HG03066 (cell line): ENCODE measurements around the gene CNNM4.

Experiments used
- ATAC-seq: cut with Tn5 transposase; IDR thresholded peaks from one replicate; pipeline ENCODE4 v1.9.1; 2021; ENCODE audit warnings: low read depth; ENCODE audit not compliant: unreplicated experiment

The CNNM4 gene

DNA sequence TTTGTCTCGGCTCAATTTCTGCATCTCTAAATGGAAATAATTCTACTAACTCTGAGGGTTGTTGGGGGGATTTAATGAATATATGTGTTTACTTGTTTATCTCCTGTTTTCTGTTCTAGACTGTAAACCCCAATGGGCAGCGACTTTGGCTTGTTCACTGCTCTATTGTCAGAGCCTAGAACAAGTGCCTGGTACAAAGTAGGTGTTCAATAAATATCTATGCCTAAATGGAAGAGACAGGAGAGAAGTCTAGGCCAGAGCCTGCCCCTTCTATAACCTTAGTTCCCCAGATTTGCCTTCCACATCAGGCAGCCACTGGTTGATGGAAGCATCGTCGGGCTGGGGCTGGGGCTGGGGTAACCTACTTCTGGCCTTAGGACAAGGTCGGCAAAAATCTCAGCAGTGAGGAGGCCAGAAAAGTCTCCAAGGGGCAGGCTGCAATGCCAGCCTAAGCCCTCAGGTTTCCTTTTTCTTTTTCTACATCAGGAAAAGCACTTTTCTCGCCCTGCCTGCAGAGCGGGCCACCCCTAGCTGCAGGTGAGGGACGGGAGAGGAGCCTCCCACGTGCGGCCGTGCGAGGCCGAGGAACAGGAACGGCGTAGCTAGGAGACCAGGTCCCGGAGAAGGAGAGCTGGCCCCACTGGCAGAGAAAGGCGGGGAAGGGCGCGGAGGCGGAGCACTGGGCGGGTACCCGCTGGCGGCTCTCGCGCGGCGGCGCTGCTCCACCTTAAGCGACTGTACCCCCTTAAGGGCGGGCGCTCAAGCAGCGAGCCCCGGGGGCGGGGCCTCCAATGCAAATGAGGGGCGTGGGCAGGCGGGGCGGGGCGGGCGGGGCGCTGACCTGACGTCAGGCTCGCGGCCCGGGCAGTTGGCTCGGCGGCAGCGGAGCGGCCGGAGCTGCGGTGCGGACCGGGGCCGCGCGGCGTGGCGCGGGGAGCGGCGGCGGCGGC, at the start of gene CNNM4:
TSS of gene CNNM4 (plus strand) at position 867 of the 950 bp plus-strand sequence. CDS start 98 bp downstream, outside the sequence.
- peak; percentile 68 for ATAC-seq

- ATAC-seq: no peak
These were observed 49.7 kb upstream of the CNNM4 start for GRCh38 chr2:96710985-96711384.

- ATAC-seq: no peak
These were observed 45.0 kb upstream of the CNNM4 start for GRCh38 chr2:96715658-96716057.

DNA sequence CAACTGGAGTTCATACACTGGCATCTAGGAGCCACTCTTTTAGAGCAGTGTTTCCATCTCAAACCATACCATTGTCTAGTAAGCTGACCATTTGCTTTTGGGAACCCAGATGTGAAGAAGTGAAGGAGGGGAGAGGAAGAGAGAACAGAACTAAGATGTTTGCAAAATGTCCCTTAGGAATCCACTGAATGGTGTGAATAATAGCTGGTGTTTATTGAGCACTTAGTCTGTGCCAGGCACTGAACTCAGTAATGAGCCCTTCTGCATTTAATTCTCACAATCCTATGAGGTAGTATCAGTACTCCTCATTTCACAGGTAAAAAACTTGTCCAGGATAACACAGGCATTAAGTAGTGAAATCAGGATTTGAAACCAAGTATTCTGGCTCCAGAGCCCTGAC, 44.3 kb upstream of the CNNM4 start:
- ATAC-seq: no peak

DNA sequence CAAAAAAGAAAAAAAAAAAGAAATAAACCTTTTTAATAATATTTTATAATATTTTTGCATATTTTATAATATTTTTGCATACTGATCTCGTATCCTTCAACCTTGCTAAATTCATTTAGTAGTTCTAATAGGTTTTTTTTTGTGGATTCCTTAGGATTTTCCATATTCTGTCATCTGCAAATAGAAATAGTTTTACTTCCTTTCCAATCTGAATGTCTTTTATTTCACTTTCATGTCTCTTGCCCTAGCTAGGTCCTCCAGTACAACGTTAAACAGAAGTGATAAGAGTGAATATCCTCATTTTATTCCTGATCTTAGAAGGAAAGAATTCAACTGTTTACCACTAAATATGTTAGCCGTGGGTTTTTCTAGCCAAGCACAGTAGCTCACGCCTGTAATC, 34.6 kb upstream of the CNNM4 start:
- ATAC-seq: no peak

- no peak for ATAC-seq
These were observed 33.3 kb upstream of the CNNM4 start for GRCh38 chr2:96727431-96727830.

DNA sequence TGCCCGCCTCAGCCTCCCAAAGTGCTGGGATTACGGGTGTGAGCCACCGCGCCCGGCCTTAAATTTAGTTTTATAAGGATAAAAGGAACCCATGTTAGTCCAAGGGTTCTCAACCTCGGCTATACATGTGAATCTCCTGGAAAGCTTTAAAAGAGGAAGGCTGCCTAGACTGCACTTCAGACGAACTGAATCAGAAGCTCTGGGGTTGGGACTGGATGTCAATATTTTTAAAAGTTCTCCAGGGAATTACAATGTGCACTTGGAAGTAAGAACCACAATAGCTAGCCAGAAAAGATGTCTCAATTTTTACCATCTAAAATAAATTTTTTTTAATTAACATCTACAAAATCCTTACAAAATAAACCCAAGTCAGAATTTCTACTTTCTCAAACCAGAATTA, 31.0 kb upstream of the CNNM4 start:
- no peak for ATAC-seq

GRCh38 chr2:96730212-96730611, 30.5 kb upstream of the CNNM4 start:
- ATAC-seq: no peak

- ATAC-seq: no peak
These were observed 26.8 kb upstream of the CNNM4 start for GRCh38 chr2:96733931-96734330.

DNA sequence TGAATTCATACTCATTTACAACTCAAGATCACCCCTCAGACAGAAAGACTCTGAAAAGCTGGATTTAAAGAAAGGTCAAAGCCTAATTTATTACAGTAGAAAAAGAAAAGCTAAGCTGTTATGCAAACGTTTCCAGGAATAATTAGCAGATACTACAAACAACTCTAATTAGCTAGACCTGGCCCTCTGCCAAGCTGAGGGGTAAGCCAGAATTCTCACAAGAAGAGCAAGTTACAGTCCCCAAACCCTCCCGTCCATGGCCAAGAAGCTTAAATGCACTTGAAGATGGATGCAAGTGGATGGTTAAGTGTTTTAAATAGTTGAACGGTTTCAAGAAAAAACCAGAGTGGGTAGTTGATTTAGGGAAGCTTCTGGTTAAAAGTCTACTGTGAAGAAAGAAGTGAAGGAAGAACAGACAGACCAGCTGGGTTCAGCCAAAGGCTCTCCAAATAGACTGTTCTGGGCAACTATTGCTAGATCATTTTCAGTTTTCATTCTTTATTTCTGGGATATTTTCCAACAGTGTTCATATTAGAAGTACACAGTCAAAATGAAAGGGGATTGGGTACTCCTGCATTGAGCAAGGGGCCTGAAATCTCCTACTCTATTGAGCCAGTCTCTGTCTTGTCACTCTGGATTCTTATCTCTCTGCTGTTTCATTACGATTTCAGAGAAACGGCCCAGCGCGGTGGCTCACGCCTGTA, 25.7 kb upstream of the CNNM4 start:
- ATAC-seq: no peak

GRCh38 chr2:96737251-96737650, 23.5 kb upstream of the CNNM4 start:
- no peak for ATAC-seq

DNA sequence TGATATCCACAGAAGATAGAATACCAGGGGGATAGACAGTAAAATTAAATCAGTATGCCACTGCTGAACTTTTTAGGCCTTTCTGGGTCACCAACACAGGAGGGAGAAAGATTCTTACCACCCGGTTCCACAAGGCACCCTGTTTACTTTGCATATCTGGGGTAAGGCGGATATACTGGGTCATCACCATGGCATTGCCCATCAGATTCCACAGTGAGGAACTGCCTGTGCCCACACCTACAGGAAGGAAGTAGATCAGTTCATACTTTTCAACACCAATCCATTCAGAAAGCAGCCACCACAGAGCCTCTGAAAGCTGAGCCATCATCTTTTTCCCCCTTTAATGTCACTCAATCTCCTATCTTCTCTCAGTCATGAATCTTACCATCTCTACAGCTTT, 22.9 kb upstream of the CNNM4 start:
- no peak for ATAC-seq

DNA sequence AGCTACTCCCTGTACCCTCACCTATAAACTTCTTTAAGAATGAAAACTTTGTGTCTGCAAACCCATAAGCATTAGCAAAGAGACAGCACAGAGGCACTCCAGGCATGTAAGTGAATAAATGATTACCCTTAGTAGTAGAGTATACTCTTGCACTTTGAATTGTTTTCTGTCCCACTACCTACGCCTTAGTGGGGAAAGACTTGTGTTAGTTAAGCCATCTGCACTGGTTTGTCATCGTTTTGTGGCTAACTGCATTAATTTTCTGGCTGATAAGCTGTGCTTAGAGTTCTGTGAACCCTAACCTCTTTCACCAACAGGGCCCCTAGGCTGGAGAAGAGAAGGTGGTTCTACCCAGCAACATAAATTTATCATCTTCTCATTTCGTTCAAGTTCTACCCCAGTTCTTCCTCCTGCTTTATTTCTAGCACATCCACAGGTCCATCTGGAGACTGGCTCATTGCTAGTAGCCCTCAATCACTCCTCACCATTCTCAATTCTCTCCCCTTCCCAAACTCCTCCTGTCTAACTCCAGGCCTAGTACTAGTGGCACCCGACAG, 21.5 kb upstream of the CNNM4 start:
- ATAC-seq: no peak

GRCh38 chr2:96739633-96740428, 20.9 kb upstream of the CNNM4 start, which contains the start of gene LMAN2L:
TSS of gene LMAN2L (minus strand) at chr2:96740064. CDS start at chr2:96740040, 24 bp downstream.
- peak; percentile 97 for ATAC-seq

DNA sequence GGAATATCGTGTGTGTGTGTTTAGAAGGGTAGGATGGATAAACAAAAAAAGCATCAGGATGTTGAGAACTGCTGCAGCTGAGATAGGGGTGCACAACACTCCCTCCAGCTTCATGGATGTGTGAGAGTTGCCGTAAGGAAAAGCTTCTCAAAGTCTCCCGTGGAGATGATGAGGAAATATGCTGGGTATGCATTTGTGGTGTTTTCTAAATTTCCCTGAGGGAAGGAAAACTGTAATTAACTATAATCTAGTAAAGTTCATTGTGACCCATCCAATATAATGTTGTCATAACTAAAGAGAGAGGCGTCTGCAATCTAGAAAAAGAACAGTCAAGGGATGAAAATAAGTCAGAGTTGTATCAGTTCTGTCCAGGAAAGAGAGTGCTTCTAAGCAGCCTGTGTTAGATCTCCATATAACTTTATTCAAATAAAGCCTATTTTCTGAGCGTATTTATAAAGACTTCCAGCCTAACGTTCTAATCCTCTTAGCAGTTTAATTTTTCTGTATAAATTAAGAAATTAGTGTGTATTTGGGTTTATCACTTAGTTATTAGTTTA, 13.6 kb upstream of the CNNM4 start:
- ATAC-seq: no peak

- no peak for ATAC-seq
These were observed 8.9 kb upstream of the CNNM4 start for GRCh38 chr2:96751800-96752199.

DNA sequence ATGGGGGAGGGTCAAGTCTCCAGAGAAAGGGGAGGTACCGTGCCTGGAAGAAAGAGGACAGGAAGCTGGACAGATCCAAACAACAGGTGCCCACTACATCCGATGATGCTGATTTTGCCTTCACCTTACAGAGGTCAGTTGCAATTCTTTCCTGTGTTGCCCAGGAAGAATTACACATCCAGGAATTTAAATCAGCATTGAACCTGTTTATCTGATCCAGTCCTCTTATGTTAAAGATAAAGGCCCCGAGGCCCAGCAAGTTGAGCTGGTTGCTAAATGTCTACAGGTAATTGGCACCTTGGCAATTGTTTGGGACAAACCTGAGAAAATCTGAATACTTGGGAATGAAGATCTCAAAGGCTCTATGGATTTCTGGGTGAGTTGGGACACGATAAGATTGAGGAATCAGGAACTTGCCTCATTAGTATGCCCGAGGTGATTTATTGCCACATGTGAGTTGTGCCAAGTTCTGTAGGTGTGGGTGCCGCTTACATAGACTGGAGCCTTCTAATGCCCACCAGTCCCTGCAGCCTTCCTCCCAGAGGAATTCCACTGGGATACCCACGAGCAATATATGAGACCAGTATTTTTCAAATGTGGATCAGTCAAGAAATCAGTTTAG, 6.9 kb upstream of the CNNM4 start:
- no peak for ATAC-seq

GRCh38 chr2:96754317-96754716, 6.4 kb upstream of the CNNM4 start:
- ATAC-seq: no peak

DNA sequence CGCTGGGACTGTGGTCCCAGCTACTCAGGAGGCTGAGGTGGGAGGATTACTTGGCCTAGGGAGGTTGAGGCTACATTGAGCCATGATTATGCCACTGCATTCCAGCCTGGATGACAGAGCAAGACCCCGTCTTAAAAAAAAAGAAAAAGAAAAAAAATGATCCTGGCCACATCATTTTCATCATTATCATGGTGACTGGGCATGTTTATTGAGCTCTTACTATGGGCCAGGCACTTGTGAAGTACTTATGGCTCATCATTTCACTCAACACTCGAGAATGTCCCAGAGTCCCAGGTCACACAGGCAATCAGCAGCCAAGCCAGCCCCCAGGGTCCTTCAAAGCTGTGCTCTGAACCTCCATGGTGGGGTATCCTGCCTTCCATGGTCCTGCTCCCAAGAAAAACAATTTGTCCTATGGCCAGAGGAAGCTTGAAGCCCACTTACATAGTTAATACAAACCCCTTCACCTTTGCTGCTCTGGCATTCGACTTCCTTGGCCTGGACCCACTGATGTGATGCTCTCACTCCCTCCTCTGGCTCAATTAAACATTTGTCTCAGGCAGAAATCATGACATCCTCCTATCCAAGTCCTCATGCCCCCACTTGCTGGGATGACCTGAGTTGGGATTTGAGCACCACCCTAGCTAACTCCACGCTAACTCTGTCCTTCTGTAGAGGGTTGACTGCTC, 3.8 kb upstream of the CNNM4 start:
- no peak for ATAC-seq
